Endometrium (tissue), 2 donors: Measurements from ENCODE around the gene FILIP1L.

Experiments used
- FAIRE-seq: peaks from 2 replicates; lab custom pipeline; 2012; peaks lifted over from hg19 to GRCh38; lab: Jason Lieb, UNC
- donor health status: control.
- donor health status: control.

FILIP1L gene

DNA sequence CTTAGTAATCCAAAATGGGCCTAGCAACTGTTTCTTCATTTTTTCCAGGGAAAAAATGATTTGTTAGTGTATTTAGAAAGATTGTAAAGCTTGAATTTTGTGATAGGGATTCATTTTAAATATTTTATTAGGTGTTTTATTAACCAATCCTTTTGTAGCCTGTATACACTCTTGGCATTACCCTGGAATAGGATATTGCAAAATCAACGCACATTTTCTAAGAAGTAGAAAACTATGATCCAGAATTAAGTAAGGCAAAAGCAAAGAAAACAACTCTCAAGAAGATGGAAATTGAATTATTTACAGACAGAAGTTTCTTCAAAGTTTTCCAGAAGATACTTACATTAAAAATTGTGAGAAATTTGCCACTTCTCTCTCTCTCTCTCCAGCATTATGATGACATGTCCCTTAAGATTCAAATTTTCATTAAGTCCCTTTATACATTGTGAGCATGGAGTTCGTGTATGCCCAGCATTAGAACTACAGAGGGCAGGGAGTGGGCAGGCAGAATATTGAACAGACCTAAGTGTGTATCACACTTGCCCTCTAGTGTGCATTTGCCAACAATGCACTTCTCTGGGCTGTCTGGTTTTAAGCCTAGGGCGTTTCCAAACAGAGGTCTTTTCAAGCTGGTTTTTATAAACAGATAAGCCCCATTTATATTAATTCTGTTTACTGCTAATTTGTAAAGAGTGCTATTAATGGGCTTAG is 325.1 kb downstream of the FILIP1L start:
- no peak for FAIRE-seq
